Fibroblast of skin of left biceps (primary cell): ENCODE data around the gene SSBP3.

Source experiments
- DNase-seq, 2 experiments: peaks; one replicate each; pipeline ENCODE4 v3.0.0-alpha.2; 2013; ENCODE audit warnings: low read depth in 2 of 2

SSBP3 gene

DNA sequence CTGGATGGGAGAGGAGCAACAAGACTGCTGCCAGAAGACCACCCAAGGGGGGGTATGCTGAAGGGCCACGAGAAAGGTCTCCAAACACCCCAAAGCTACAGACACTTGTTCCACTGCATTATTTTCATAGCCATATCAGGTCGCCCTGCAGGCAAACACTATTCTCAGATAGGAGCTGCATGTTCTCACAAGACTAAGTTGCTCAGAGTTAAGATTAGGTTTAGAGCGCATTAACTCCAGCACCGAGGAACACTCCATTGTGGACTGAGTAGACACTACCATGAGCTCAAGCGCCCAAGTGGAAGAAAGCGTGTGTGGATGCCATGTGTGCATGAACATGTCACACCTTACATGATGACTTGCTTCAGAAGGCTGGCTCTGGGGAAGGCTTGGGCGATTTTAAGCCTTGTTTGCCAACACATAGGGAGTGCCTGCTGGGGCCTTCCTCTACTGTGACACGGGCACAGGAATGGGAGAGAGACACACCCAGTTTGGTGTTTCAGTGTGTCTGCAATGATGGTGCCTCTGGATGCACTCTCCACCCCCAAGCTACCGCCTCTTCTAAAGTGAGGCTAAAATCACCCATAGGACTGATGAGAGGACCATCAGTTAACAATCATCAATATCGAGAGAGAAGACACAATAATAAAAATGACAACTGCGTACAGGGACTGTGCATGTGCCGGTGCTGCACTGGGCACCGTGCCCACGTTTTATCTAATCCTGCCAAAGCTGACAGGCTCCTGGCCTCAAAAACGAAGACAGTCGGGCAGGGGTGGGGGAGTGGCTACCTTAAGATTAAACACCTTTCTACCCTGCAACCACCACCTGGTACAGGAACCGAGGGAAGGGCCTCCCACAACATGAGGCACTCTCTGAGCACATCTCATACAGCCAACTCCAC lies 34.9 kb downstream of the SSBP3 start:
- no peak for DNase-seq

DNA sequence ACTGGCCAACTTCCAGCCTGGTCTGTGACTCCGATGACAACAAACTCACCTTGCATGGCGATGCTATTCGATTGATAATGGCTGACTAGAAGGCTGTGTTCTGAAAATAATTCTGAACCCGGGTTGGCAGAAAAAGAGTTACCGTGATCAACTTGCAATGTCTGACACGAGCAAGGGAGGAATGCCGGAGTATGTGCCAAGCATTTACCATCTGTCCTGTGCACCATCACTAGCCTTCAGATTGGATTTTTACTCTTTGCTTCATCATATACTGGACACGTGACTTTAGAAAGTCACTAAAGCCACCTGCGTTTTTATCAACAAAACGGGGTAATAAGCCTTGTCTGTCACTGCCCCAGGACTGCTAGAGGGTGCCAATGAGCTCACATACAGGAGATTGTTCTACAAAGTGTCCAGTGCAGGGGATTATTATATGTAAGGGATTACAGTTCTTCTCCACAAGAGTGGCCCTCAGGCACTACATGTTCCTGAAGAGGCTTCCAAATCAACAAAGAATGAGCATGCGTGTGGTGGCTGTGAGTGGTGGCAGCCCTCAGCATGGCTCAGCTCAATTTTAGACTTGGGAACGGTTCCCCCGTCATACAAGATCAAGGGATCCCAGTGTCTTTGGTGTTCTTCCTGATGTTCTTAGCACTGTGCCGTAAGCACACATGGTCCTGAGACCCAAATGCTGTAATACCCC lies 35.8 kb downstream of the SSBP3 start:
- no peak for DNase-seq

DNA sequence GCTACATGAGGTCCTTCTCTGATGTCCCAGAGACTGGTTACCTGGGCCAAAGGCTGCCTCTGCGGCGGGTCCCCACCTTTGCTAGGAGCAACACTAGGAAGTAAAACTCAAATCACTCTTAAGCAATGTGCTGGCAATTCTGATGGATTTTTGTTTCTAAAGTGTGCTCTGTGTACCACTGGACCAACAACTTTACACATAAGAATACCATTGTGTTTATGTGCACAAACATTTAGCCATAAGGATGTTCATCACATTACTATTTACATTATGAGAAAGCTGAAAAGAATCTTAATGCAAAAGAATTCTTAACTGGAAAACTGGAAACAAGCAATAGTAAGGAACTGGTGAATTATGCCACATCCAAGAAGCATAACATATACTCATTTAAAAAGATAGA lies 38.6 kb downstream of the SSBP3 start:
- no peak for DNase-seq

DNA sequence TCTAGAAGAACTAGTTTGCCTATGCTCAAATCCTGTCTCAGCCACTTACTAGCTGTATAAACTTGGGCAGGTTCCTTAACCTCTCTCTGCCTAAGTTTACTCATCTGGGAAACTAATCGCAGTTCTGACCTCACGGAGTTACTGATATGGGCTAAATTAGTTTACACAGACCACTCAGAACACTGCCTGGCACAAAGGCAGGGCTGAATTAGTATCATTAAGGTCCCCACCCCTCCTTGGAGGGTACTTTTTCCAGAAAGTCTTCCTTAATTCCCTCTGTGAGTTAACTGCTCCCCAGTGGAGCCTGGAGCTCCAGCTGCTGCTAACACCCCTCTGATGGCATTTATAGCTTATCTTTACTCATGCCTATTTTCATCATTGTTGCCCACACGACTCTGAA lies 40.3 kb downstream of the SSBP3 start:
- no peak for DNase-seq

DNA sequence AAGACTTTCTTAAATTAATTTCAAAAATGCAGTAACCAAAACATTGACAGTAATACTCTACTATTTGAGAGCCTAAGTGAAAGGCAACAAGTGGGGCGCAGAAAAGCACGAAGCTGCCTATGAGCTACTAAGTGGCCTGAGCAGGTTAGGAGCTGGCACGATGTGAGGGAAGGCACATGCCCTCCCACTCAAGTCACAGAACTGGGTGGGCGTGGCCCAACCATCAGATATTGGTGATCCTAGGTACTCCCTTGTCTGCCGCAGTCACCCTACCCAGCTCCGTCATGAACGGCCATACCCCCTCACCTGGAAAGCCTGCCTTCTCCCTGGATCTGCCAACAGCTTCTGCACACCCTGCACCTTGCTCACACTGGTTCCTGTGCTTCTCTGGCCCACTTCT lies 40.8 kb downstream of the SSBP3 start:
- no peak for DNase-seq

DNA sequence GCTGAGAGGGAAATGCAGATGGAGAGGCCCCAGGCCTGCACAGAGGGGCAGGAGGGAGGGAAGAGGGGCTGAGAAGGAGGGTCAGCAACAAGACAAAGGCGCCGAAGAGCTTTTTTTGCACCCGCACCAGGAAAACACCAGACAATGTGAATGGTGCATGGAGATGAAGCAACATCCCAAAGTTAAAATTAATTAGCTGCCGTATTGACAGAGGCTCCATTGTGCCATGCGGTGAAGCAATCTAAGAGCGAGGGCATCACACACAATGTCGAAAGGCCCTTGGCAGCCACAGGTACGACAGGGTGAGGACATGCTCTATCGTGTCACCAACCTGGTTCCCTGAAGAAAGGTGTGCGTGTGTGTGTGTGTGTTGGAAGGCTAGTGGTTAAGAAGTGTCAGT lies 41.2 kb downstream of the SSBP3 start:
- no peak for DNase-seq

DNA sequence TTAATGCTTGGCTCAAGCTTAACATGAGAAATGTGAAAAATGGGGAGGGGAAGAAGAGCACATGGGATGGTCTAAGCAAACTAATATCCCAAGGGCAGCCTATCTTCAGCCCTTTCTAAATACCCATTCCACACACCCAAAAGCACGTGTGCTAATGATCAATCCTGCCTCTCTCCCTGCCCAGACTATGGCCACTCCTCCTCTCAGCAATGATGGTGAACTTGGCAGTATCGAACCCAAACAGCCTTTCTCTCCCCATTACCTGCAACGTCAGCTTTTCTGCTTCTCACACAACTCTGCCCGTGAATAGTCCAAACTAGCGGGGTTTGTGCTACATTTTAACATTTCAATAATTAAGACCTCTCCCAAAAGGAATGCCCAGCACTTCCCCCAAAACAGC lies 41.6 kb downstream of the SSBP3 start:
- no peak for DNase-seq

DNA sequence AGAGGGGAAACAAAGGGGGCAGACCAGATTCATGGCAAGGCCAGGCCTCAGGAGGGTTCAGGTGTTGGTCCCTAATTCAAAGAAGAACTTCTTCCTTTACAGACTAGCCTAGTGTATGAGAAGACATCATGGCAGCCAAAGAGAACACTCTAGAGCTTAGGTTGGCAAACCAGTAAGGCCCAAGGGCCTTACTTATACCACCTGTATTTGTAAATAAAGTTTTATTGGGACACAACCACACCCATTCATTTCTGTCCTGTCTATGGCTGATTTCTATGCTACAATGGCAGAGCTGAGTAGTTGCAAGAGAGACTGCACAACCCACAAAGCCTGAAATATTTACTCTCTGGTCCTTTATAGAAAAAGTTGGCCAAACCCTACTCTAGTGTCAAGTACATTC lies 42.3 kb downstream of the SSBP3 start:
- no peak for DNase-seq

DNA sequence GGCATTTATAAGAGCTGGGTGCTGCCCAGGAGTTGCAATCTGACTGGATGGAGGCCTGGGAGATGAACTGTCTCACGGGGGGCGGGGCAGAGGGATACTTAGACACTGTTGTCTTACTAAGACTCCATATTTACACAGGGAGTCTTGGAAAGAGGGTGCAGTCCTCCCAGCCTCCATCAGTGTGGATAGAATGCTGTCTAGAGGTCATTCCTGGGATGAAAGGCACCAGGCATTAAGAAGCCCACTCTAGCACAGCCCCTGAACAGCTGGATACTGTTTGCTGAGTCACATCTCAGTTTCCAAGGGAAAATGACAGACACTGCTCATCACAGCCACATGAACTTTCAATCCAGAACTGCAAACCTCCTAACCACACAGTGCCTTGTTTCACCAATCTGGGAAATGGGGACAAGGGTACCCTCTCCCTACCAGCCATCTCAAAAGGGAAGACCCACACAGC lies 43.3 kb downstream of the SSBP3 start:
- no peak for DNase-seq

DNA sequence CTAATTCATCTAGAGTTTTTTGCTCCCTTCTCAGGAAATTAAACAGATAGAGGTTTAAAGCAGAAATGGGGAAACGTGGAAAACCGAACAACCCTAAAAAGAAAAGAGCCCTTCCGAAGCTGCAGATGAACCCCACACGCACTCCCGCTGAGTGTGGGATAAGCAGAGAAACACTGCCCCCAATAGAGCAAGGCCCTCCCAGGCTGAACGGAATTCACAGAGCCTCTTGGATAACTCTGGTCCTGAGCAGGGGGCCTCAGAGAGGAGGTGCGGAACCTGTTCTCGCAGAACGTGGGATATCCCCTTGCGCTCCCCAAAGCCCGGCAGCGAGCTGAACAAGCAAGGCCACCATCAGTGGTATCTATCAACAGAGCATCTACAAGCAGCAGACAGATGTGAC lies 44.9 kb downstream of the SSBP3 start:
- DNase-seq: no peak

DNA sequence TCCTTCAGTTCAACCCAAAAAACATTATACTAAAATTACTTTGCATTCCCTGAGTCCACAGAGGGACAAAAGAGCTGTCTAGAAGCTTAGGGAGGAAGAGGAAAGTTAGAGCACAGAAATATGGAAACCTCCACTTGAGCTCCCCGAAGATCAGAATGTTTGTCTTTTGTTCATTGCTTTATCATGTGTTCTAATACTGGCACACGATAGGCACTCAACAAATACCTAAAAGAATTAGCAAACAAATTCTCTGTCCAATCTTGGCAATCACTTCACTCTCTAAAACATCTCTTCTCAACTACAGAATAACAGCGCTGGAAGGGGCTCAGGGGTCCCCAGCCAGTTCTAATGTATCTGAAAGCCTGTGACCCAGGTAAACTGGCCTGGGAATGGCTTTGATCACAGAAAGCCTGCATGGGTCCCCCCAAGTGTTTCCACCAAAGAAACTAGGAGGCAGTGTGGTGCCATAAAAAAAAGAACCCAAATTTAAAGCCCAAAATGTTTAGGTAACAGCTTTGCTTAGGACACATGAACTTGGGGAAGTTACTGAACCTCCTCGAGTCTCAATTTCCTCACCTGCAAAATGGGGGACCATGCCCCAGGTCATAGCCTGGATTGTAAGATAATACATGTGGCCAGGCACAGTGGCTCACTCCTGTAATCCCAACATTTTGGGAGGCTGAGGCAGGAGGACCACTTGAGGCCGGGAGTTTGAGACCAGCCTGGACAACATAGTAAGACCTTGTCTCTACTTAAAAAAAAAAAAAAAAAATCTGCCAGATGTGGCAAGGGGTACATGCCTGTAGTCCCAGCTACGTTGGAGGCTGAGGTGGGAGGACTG lies 45.8 kb downstream of the SSBP3 start:
- DNase-seq: no peak

DNA sequence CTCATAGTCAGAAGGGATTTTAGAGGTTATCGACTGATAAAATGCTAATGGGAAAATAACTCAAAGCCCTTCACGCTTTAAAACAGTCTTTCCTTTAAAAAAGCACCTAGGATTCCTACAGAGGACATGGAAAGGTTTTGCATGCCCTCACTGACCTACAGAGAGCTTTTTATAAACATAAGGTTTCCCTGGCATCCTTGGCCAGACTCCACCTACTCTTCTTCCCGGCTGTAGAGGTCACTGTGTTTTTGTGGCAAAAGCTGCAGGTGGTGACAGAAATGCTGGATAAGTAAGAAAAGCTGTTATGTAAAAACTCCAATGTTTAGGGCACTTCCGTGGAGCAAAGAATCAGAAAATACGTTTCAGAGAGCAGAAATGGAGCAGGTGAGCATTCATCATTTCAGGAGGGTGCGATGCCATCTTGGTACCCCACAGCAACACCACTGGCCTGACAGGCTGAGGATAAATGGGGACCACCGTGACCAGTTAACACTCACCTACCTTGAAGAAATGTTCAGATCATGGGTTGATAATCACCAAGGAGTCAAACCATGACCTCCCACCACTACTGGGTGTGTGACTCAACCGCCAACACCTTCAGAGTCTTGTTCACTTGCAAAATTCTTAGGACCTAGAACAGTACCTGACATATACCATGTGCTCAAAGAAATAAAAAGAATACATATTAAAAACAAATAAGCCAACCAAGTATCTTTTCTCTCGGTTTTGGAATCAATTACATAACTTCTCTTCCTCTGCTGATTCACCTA lies 46.6 kb downstream of the SSBP3 start:
- no peak for DNase-seq

DNA sequence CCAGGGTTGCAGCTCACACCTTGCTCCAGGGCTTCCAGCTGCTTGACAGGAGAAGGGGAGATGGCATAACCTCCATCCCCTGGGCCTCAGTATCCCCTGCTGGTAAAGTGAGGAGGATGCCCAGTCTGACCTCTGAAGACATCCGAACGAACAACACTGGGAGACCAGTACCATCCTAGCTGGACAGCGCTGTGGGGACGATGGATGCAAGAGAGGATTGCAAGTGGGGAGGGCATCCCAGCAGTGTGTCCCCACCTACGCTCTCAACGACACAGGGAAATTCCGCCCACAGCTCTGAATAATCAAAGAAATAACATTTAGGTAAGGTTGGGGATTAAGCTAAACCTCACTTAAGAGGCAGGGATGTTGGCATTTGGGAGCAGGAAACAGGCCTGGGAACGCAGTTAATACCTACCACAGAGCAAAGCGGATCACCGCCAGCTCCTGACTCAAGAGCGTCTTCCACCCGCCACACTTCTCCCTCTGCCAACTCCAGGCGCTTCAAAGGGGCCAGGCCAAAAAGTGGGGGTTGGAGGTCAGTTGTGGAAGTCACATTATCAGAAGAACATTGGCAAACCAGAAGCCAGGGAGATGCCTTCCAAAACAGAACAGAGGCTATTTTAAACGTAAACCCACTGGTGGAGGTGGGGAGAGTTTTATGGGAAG lies 47.6 kb downstream of the SSBP3 start:
- no peak for DNase-seq

DNA sequence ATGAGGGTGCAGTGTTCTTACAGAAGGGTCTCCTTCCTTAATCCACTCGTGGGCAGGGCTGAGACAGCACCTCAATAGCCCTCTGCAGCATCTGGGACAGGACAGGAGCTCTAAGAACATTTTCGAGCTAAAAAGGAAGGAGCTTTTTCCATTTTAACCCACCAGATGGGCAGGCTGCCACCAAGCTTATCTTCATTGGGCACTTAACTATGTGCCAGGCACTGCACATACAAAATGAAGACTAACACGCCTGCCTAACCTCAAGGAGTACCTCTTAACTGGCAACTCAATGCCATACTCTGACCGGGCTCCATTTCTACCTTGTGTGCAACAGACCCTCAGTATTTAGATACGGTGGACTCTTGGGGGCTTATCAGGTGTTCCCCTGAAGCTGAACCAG lies 48.2 kb downstream of the SSBP3 start:
- DNase-seq: no peak

DNA sequence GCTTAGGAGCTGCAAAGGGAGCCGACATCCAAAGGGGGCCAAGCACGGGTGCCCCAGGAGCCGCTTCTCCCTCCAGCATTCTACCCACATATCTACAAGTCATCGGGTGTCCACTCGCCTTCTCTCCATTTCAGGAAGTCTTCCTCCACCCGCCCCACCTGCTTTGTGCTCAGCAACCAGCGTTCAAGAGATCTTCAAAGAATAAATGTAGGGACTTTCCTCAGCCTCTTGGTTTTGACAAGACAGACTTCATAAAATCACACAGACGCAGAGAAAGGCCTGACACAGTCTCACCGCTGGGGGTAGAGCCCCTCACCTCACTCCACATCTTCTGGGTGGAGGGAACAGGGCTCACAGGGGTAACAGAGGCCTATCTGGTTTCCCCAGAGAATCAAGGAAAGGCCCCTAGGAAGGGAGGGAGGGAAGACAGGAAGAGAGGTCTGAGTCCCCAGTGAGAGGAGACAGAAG lies 49.5 kb downstream of the SSBP3 start:
- DNase-seq: no peak

DNA sequence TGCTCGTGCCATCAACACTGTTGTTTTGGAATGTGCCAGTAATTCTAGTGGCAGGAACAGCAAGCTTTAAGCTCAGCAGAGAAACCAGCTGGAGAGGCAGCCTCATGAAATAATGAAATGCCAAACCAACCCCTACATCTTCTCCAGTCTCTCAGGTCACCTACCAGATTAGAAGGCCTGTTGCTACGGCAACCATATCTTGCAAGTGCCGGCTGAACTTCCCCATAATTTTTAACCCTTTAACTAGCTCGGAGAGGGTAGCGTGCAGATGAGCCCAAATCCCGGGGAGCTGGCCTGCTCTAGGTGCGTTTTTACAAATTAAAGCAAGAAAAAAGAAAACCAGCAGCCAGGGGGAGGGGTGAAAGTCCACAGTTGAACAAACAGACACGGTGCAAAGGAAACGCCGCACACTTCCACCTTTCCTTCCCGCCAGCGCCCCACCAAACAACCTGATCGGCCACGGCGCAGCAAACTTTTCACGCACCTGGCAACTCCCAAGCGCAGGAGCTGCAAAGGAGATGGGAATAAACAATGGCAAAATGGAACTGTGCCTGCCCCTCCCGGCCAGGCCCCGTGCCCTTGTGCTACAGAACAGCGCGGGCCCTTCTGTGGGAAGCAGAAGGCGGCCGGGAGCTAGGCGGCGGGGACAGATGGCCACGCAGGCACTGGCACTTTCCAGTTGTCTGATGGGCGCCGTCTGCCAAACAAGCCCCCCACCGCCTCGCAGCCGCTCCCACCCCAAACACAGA lies 50.1 kb downstream of the SSBP3 start:
- no peak for DNase-seq

DNA sequence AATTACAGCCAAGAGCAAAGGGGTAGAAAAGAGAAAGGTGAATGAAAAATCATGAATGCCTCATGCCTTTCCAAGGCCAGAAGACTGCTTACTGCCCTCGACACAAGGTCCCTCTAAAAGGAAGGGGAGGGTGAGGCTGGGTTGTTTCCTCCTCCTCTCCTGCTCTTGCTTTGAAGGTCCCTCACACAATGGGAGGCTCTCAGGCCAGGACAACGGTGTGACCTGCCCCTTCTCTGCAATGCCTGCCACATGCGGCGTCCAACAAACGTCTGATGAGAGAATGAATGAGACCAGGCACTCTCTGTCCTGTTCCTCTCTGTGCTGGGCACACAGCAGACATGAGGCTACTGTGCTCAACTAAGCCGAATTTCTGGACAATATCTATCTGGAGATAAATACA lies 51.3 kb downstream of the SSBP3 start:
- DNase-seq: no peak

DNA sequence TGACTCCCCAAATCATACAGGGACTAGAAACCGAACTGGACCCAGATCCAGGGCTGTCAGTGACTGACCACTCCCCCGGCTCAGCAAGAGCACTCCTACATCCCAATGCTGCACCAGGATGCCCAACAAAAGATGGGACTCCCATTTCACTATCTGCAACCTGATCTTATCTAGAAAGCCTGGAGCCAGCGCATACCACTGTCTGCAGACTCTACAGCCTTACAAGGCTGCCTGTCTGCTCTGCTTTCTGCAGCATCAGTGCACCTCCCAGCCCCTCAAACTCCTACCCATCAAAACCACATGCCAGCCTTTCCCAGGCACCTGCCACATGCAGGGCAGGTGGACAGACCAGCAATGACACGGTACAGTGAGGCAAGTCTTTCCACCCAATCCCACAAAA lies 52.2 kb downstream of the SSBP3 start:
- no peak for DNase-seq

DNA sequence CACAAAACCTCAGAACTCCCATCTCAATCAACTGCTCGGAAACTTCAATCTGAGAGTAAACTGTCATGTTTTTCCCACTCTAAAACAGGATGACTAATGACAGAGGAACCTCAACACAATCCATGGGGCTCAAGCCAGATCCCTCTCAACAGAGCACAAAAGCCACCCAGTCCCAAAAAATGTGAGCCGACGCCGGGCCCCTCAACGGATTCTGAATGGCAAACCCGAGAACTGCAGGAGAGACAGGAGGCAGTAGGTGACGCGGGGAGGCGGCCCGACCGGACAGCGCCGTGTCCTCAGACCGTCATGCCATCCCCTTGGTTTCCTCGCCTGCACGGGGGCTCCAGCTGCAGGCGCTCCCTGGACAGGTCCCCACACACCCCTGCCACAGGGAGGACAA lies 53.4 kb downstream of the SSBP3 start:
- DNase-seq: no peak

DNA sequence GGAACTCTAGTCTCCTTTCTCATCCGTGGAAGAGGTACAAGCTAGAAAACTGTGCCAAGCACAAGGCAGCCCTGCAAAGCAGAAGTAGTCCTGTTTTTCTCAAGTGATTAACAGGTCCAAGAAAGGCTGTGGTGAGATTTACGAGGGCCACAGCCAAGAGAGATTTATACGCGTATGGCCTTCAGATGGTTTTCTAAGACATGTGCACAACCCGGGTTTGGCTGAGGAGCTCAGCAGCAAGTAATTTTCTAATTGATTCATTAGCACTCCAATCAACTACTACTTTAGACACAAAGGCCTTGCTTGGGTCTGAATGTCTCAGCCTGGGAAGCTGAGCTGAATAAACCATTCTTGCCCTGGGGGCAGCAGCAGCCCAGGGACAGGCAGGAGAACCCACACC lies 55.8 kb downstream of the SSBP3 start:
- no peak for DNase-seq
